Skeletal muscle satellite cell (primary cell): ENCODE results near the gene TTLL10. TPM values are rescaled to one million over a fixed set of nuclear protein-coding genes. Genes with fewer than 3 reads are reported as not detected.

Experiments
- H3K27me3 ChIP-seq: 2 replicates; pipeline ENCODE4 v1.7.0; 2013; ENCODE audit warnings: low read length; ENCODE audit not compliant: control insufficient read depth, insufficient read depth
- H3K36me3 ChIP-seq: 2 replicates; pipeline ENCODE4 v1.7.0; 2013; ENCODE audit warnings: mild to moderate bottlenecking, control low read depth, low read length; ENCODE audit not compliant: insufficient read depth
- H3K4me1 ChIP-seq: 2 replicates; pipeline ENCODE4 v1.7.0; 2013; ENCODE audit warnings: low read length; ENCODE audit not compliant: control insufficient read depth, insufficient read depth
- H3K4me2 ChIP-seq: 2 replicates; pipeline ENCODE4 v1.7.0; 2013; ENCODE audit warnings: mild to moderate bottlenecking, low read length
- H3K4me3 ChIP-seq: 2 replicates; pipeline ENCODE4 v1.7.0; 2013; ENCODE audit warnings: low read length
- H3K9ac ChIP-seq: 2 replicates; pipeline ENCODE4 v1.7.0; 2013; ENCODE audit warnings: mild to moderate bottlenecking, low read depth, low read length, moderate library complexity
- H3K9me3 ChIP-seq: replicated peaks from 2 replicates; pipeline ENCODE4 v1.7.0; 2013; ENCODE audit warnings: mild to moderate bottlenecking, control low read depth, low read length
- small RNA-seq: library from RNA; depleted of rRNA; stranded (forward); fragments of <200 nt; gene quantifications from one replicate; pipeline ENCODE3, GENCODE V24; 2012

TTLL10 gene

DNA sequence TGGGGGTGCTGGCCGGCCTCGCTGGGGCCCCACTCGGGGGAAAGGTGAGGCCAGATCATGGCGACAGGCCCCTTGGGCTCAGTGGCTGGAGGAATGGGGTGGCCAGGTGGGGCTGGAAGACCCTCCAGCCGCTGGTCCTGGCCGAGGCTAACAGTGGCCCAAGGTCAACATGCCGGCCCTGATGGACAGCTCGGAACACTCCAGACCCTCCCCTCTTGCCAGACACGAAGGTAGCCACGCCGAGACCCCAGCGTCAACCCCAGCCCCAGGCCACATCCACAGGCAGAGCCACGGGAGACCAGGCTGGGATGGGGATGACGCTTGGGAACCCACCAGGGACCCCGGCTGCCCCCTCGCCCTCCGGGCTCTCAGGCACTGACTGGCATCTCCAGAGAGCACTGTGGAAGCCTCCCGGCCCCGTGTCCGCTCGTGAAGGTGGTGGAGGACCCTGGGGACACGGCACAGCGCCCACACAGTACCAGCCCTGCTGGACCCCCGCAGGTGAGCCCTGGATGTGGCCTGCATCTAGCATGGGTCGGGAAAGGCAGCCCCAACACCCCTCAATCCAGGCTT is 73.7 kb downstream of the TTLL10 start:
- H3K36me3 ChIP-seq = peaks cover 4% of the 10 kb centered on the region

More for the DNA sequence above, 73.7 kb downstream of the TTLL10 start:
- Histone ChIP-seq H3K9ac (no peak overlapping the region), H3K9me3 (no peaks in the 10 kb centered on the region), H3K27me3 (no peaks in the 10 kb centered on the region), H3K4me3 (no peak overlapping the region), H3K4me1 (no peaks in the 10 kb centered on the region), H3K4me2 (no peak overlapping the region)

Small RNA genes lying within 50 kb of the gene (small RNA-seq; reads per million reads assigned to genes)
- 0.63 reads per million for gene MIR200A
- 0.63 reads per million for gene MIR200B
- not detected for gene MIR429
